Measurements from ENCODE around the gene CFAP68. TPM values are rescaled to one million over a fixed set of nuclear protein-coding genes. Genes with fewer than 3 reads are reported as not detected.

The CFAP68 gene
- total and polyA plus RNA-seq, 2 of the 4 experiments (the other 2 are of a cell fraction), result 10.2 to 17.0 TPM

- Histone ChIP-seq H4K8ac (ENCODE audit: low read depth in 2 of 2, low read length in 2 of 2) (no peak overlapping the region), H3K4me2 (ENCODE audit: low read depth, low read length) (no peak overlapping the region), H2BK20ac (ENCODE audit: low read depth, low read length) (no peak overlapping the region), H2BK15ac (ENCODE audit: low read depth, low read length) (no peak overlapping the region), H3K4me3 (ENCODE audit: insufficient read depth, low read depth, low read length) (no peak overlapping the region), H2AFZ (replicated peaks; ENCODE audit: low read length, poor library complexity) (no peak overlapping the region), H3K23ac (ENCODE audit: low read depth, low read length) (no peak overlapping the region), H3K27me3 (ENCODE audit: control insufficient read depth, insufficient read depth, low read length) (no peaks in the 10 kb centered on the region), H3K36me3 (ENCODE audit: control insufficient read depth, insufficient read depth, low read length) (peaks cover 7% of the 10 kb centered on the region), H2BK5ac (ENCODE audit: low read depth, low read length, poor library complexity, severe bottlenecking) (no peak overlapping the region), H3K9me3 (ENCODE audit: control insufficient read depth, insufficient read depth, low read length) (no peaks in the 10 kb centered on the region), H3K79me1 (ENCODE audit: low read depth in 1 of 2, low read length in 2 of 2) (no peaks in the 10 kb centered on the region; a peak in 1 of 4 replicates), H3K56ac (ENCODE audit: extremely low read depth, insufficient read depth, low read length) (no peak overlapping the region), H3K4me1 (ENCODE audit: control insufficient read depth, insufficient read depth, low read length) (peaks cover 5% of the 10 kb centered on the region), H3K14ac (replicated peaks; ENCODE audit: low read depth, low read length) (no peak overlapping the region), H3K18ac (ENCODE audit: low read depth, low read length) (no peak overlapping the region), H2AK5ac (ENCODE audit: low read depth, low read length) (no peak overlapping the region), H4K20me1 (ENCODE audit: insufficient read depth, low read length) (no peaks in the 10 kb centered on the region), H2BK120ac (ENCODE audit: low read depth, low read length) (no peak overlapping the region), H3K27ac (ENCODE audit: insufficient read depth, low read length) (no peak overlapping the region), H3K9ac (ENCODE audit: low read depth, low read length) (no peak overlapping the region), H4K91ac (ENCODE audit: insufficient read depth, low read depth, low read length) (no peak overlapping the region), H2AK9ac (replicated peaks; ENCODE audit: low read depth, low read length, poor library complexity) (no peak overlapping the region), H3K9me1 (ENCODE audit: insufficient read depth, low read length) (peaks cover 3% of the 10 kb centered on the region; the same call in 1 of the 2 replicates), H4K5ac (ENCODE audit: low read depth, low read length) (no peak overlapping the region), H3K4ac (ENCODE audit: low read depth, low read length) (no peak overlapping the region)
- peak; percentile 59 for ATAC-seq (ENCODE audit: low read depth)
- ChIA-PET POLR2A (ENCODE audit: unreplicated experiment) (no interaction called here), CTCF (interaction anchor here (0.7 to 1.1 kb wide), 4 partner anchors 10 to 247 kb away, joined by 3 to 4 read pairs (median 3); no protein-coding TSS in a partner anchor)
- dilution Hi-C loops (cut with HindIII; ENCODE audit: low sequenced_read_pairs, unreplicated experiment) (no loop called here), in situ Hi-C loops (cut with MboI; ENCODE audit: low sequenced_read_pairs) (no loop called here), intact Hi-C loops (cut with micrococcal nuclease) (no loop called here)
- peak; percentile 35 for DNase-seq
- no peak for TF ChIP-seq CEBPB (IDR thresholded peaks at IDR 0.05; ENCODE audit: low read depth, low read length)
- TF ChIP-seq RFX5 (IDR thresholded peaks at IDR 0.05; ENCODE audit: low read depth, low read length), result no peak
- TF ChIP-seq MXI1 (IDR thresholded peaks at IDR 0.05; ENCODE audit: borderline replicate concordance, low read depth, low read length), result no peak
- TF ChIP-seq RAD21 (IDR thresholded peaks at IDR 0.05; ENCODE audit: low read length), result peak; percentile 50
- no peak for TF ChIP-seq MAZ (IDR thresholded peaks at IDR 0.05; ENCODE audit: borderline replicate concordance, low read depth, low read length)
- TF ChIP-seq, protein P1, sequence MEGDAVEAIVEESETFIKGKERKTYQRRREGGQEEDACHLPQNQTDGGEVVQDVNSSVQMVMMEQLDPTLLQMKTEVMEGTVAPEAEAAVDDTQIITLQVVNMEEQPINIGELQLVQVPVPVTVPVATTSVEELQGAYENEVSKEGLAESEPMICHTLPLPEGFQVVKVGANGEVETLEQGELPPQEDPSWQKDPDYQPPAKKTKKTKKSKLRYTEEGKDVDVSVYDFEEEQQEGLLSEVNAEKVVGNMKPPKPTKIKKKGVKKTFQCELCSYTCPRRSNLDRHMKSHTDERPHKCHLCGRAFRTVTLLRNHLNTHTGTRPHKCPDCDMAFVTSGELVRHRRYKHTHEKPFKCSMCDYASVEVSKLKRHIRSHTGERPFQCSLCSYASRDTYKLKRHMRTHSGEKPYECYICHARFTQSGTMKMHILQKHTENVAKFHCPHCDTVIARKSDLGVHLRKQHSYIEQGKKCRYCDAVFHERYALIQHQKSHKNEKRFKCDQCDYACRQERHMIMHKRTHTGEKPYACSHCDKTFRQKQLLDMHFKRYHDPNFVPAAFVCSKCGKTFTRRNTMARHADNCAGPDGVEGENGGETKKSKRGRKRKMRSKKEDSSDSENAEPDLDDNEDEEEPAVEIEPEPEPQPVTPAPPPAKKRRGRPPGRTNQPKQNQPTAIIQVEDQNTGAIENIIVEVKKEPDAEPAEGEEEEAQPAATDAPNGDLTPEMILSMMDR (conservative IDR thresholded peaks at IDR 0.05; ENCODE audit: low read depth, low read length), result peak; percentile 53
- no peak for TF ChIP-seq MAFK (IDR thresholded peaks at IDR 0.05; ENCODE audit: low read depth, low read length)
- TF ChIP-seq CHD1 (IDR thresholded peaks at IDR 0.05; ENCODE audit: low read depth, low read length), result no peak
- TF ChIP-seq SMC3 (IDR thresholded peaks at IDR 0.05; ENCODE audit: low read depth, low read length), result peak; percentile 30; the same call in 1 of the 2 replicates
- no peak for TF ChIP-seq FOS (IDR thresholded peaks at IDR 0.05; ENCODE audit: low read depth, low read length)
- TF ChIP-seq BHLHE40 (IDR thresholded peaks at IDR 0.05; ENCODE audit: low read depth, low read length), result no peak
- no TSS peak for BruUV-seq (replicated peaks)
Observed at GRCh38 chr11:111851636-111852035, 27.7 kb upstream of the CFAP68 start.

Data from IMR-90 (cell line).